IMR-90 (cell line): Measurements from ENCODE around the gene CLSTN1. TPM values are rescaled to one million over a fixed set of nuclear protein-coding genes. Genes with fewer than 3 reads are reported as not detected.

Experiments
- ATAC-seq: fragments of 200-7000 bp; cut with Tn5 transposase; 2 replicates; pipeline ENCODE4 v1.9.1; 2020; ENCODE audit warnings: low read depth, mild to moderate bottlenecking, moderate library complexity
- BruUV-seq: library from RNA; stranded (reverse); fragments of 400-500 nt; replicated peaks from 2 replicates; lab custom pipeline; 2021; lab: Mats Ljungman, UMichigan
- CTCF ChIA-PET: fragments of 300-600 bp; formaldehyde crosslinking; extraction: SDS; loops from one replicate; lab custom pipeline; 2021; ENCODE audit warnings: antibody characterized with exemption; lab: Yijun Ruan, JAX
- POLR2A ChIA-PET: fragments of 300-600 bp; sonication (Branson Sonifier 250); formaldehyde crosslinking; loops from one replicate; lab custom pipeline; 2022; ENCODE audit warnings: antibody characterized with exemption; ENCODE audit not compliant: unreplicated experiment; lab: Charles Lee
- DNase-seq: peaks from one replicate; pipeline ENCODE4 v3.0.0; 2013
- H2AFZ ChIP-seq: replicated peaks from 2 replicates; pipeline ENCODE3; 2013; ENCODE audit warnings: low read length, mild to moderate bottlenecking; ENCODE audit not compliant: poor library complexity
- H2AK5ac ChIP-seq: 2 replicates; pipeline ENCODE4 v1.6.1; 2013; ENCODE audit warnings: low read depth, low read length, inconsistent platforms
- H2AK9ac ChIP-seq: replicated peaks from 2 replicates; pipeline ENCODE3; 2013; ENCODE audit warnings: mild to moderate bottlenecking, low read depth, low read length, moderate library complexity; ENCODE audit not compliant: poor library complexity
- H2BK120ac ChIP-seq: 2 replicates; pipeline ENCODE4 v1.6.1; 2013; ENCODE audit warnings: low read depth, low read length, inconsistent platforms
- H2BK15ac ChIP-seq: 3 replicates; pipeline ENCODE4 v1.6.1; 2013; ENCODE audit warnings: low read depth, low read length, inconsistent platforms
- H2BK20ac ChIP-seq: 2 replicates; pipeline ENCODE4 v1.6.1; 2013; ENCODE audit warnings: low read depth, mild to moderate bottlenecking, inconsistent platforms, low read length, moderate library complexity
- H2BK5ac ChIP-seq: 2 replicates; pipeline ENCODE4 v1.6.1; 2013; ENCODE audit warnings: mild to moderate bottlenecking, low read depth, low read length, inconsistent platforms; ENCODE audit not compliant: poor library complexity, severe bottlenecking
- H3K14ac ChIP-seq: replicated peaks from 2 replicates; pipeline ENCODE4 v1.6.1; 2013; ENCODE audit warnings: low read depth, low read length, inconsistent platforms
- H3K18ac ChIP-seq: 2 replicates; pipeline ENCODE4 v1.6.1; 2013; ENCODE audit warnings: low read depth, low read length, control low read depth
- H3K23ac ChIP-seq: 2 replicates; pipeline ENCODE4 v1.6.1; 2013; ENCODE audit warnings: low read depth, low read length, inconsistent platforms
- H3K27ac ChIP-seq: 2 replicates; pipeline ENCODE4 v1.5.1; 2013; ENCODE audit warnings: mild to moderate bottlenecking, control low read depth, low read length; ENCODE audit not compliant: insufficient read depth
- H3K27me3 ChIP-seq: 2 replicates; pipeline ENCODE4 v1.6.1; 2013; ENCODE audit warnings: low read length; ENCODE audit not compliant: control insufficient read depth, insufficient read depth
- H3K36me3 ChIP-seq: 2 replicates; pipeline ENCODE4 v1.6.1; 2013; ENCODE audit warnings: low read length, mixed read lengths; ENCODE audit not compliant: control insufficient read depth, insufficient read depth
- H3K4ac ChIP-seq: 2 replicates; pipeline ENCODE4 v1.6.1; 2013; ENCODE audit warnings: low read depth, low read length, inconsistent platforms
- H3K4me1 ChIP-seq: 2 replicates; pipeline ENCODE4 v1.6.1; 2013; ENCODE audit warnings: low read length, mixed read lengths; ENCODE audit not compliant: control insufficient read depth, insufficient read depth
- H3K4me2 ChIP-seq: 2 replicates; pipeline ENCODE4 v1.6.1; 2013; ENCODE audit warnings: low read depth, mild to moderate bottlenecking, control low read depth, low read length, moderate library complexity
- H3K4me3 ChIP-seq: 2 replicates; pipeline ENCODE4 v1.5.1; 2013; ENCODE audit warnings: low read depth, mild to moderate bottlenecking, control low read depth, low read length, moderate library complexity; ENCODE audit not compliant: insufficient read depth
- H3K56ac ChIP-seq: 2 replicates; pipeline ENCODE4 v1.6.1; 2013; ENCODE audit warnings: low read length, inconsistent platforms; ENCODE audit not compliant: insufficient read depth; ENCODE audit errors: extremely low read depth
- H3K79me1 ChIP-seq, 2 experiments: 2 replicates each; pipeline ENCODE4 v1.6.1; 2013; ENCODE audit warnings: low read length in 2 of 2, inconsistent platforms in 1 of 2, low read depth in 1 of 2
- H3K9ac ChIP-seq: 2 replicates; pipeline ENCODE4 v1.6.1; 2013; ENCODE audit warnings: low read depth, low read length, control low read depth
- H3K9me1 ChIP-seq: 2 replicates; pipeline ENCODE4 v1.6.1; 2013; ENCODE audit warnings: low read length, inconsistent platforms; ENCODE audit not compliant: insufficient read depth
- H3K9me3 ChIP-seq: 2 replicates; pipeline ENCODE4 v1.6.1; 2013; ENCODE audit warnings: low read length; ENCODE audit not compliant: control insufficient read depth, insufficient read depth
- H4K20me1 ChIP-seq: 2 replicates; pipeline ENCODE4 v1.6.1; 2013; ENCODE audit warnings: low read length, inconsistent platforms; ENCODE audit not compliant: insufficient read depth
- H4K5ac ChIP-seq: 2 replicates; pipeline ENCODE4 v1.6.1; 2013; ENCODE audit warnings: mild to moderate bottlenecking, low read depth, low read length, control low read depth
- H4K8ac ChIP-seq, 2 experiments: 2 replicates each; pipeline ENCODE4 v1.6.1; 2013; ENCODE audit warnings: low read depth in 2 of 2, low read length in 2 of 2, control low read depth in 1 of 2, inconsistent platforms in 1 of 2
- H4K91ac ChIP-seq: 2 replicates; pipeline ENCODE4 v1.6.1; 2013; ENCODE audit warnings: low read depth, low read length, inconsistent platforms; ENCODE audit not compliant: insufficient read depth
- CEBPB ChIP-seq: IDR thresholded peaks from 2 replicates; pipeline ENCODE4 v1.6.1; 2012; ENCODE audit warnings: low read depth, low read length, improper control_type of control experiment
- CHD1 ChIP-seq: IDR thresholded peaks from 2 replicates; pipeline ENCODE4 v1.6.1; 2012; ENCODE audit warnings: low read depth, low read length, improper control_type of control experiment
- MXI1 ChIP-seq: IDR thresholded peaks from 2 replicates; pipeline ENCODE4 v1.6.1; 2012; ENCODE audit warnings: low read depth, mild to moderate bottlenecking, low read length, moderate library complexity, borderline replicate concordance
- NFE2L2 ChIP-seq: fragments of 150-350 bp; IDR thresholded peaks from 2 replicates; pipeline ENCODE4 v1.6.1; 2016; ENCODE audit warnings: low read depth, mild to moderate bottlenecking, low read length
- RAD21 ChIP-seq: IDR thresholded peaks from 2 replicates; pipeline ENCODE4 v1.6.1; 2012; ENCODE audit warnings: low read length, improper control_type of control experiment
- USF2 ChIP-seq: fragments of 150-350 bp; IDR thresholded peaks from 2 replicates; pipeline ENCODE4 v1.6.1; 2017; ENCODE audit warnings: mild to moderate bottlenecking, antibody characterized with exemption, low read length, low read depth
- WGBS, 2 experiments: methylation state at CpG; one replicate each; pipeline versions ENCODE4 v1.1.5 to v1.1.7; 2013; ENCODE audit warnings: missing lambda C conversion rate in 2 of 2; ENCODE audit not compliant: insufficient read length in 1 of 2; ENCODE audit errors: extremely low coverage in 2 of 2; 5-methylcytosine and 5-hydroxymethylcytosine counted together
- dilution Hi-C: fragments of 300-500 bp; cut with HindIII; formaldehyde crosslinking; loops from one replicate; pipeline ENCODE4 v1.14.3; 2018; ENCODE audit warnings: low sequenced_read_pairs; ENCODE audit not compliant: unreplicated experiment
- in situ Hi-C: fragments of 300-500 bp; cut with MboI; formaldehyde crosslinking; loops from 3 replicates; pipeline ENCODE4 v1.14.3; 2019; ENCODE audit warnings: low sequenced_read_pairs, inconsistent platforms, mixed read lengths
- intact Hi-C: fragments of 100-400 bp; cut with micrococcal nuclease; formaldehyde crosslinking; loops from 2 replicates; pipeline ENCODE4 v1.10.0; 2022
- polyA plus RNA-seq, 3 experiments: library from polyadenylated mRNA; depleted of rRNA; stranded (reverse); fragments of >200 nt; gene quantifications; 2 replicates each; pipeline ENCODE4 v1.2.3, GENCODE V29; 2012; ENCODE audit warnings: low replicate concordance in 1 of 3
- total RNA-seq: library from RNA; depleted of rRNA; stranded (reverse); fragments of >200 nt; gene quantifications from 2 replicates; pipeline ENCODE4 v1.2.3, GENCODE V29; 2012

CLSTN1 gene
- total and polyA plus RNA-seq, 2 of the 4 experiments (the other 2 are of a cell fraction), result 30.1 to 72.2 TPM

DNA sequence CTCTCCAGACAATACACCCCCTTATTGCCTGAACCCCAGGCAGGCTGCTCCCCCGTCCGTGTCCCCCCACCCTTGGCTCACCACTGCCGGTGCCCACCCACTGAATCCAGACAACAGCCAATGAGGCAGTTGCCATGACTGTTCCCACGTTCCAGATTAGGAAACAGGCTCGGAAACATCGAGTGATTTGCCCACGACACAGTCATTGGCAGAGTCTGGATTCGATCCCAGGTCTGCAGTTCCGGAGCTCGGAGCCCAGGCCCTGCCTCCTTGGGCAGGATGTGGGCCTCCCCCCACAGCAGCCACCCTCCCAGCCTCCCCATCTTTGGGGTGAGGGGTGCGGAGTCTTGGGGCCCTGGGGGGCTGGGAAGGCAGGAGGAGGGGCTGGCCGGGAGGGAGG lies 20.3 kb upstream of the CLSTN1 start:
- no peak overlapping the region for H2AK5ac ChIP-seq
- H2AFZ ChIP-seq, result no peak overlapping the region
- dilution Hi-C loops (no loop called here), in situ Hi-C loops (no loop called here), intact Hi-C loops (no loop called here)
- H3K56ac ChIP-seq, result no peak overlapping the region
- H3K36me3 ChIP-seq, result no peaks in the 10 kb centered on the region
- H2BK20ac ChIP-seq, result no peak overlapping the region
- H4K8ac ChIP-seq, result no peak overlapping the region
- no peaks in the 10 kb centered on the region for H3K9me1 ChIP-seq
- POLR2A ChIA-PET, result no interaction called here
- no peak overlapping the region for H3K4ac ChIP-seq
- H4K5ac ChIP-seq, result no peak overlapping the region
- no peak for TF ChIP-seq MXI1
- no peak for TF ChIP-seq USF2
- TF ChIP-seq CEBPB, result no peak
- TF ChIP-seq NFE2L2, result no peak
- TF ChIP-seq RAD21, result no peak
- no peak for TF ChIP-seq CHD1
- no peak overlapping the region for H2BK15ac ChIP-seq
- ATAC-seq, result no peak
- H2AK9ac ChIP-seq, result no peak overlapping the region
- no peaks in the 10 kb centered on the region; the same call in 1 of the 2 replicates for H3K27me3 ChIP-seq
- H3K4me3 ChIP-seq, result no peak overlapping the region
- peaks cover 2% of the 10 kb centered on the region; the same call in 1 of the 2 replicates for H3K4me1 ChIP-seq
- no peak overlapping the region for H4K91ac ChIP-seq
- H3K14ac ChIP-seq, result no peak overlapping the region
- no peaks in the 10 kb centered on the region for H4K20me1 ChIP-seq
- DNase-seq, result no peak
- H3K79me1 ChIP-seq, result no peaks in the 10 kb centered on the region
- no peak overlapping the region for H3K4me2 ChIP-seq
- WGBS, 2 experiments, result 63% methylated on average over 5 of the region's 12 CpGs; no CpG with 5 or more reads in 1 of the 2 experiments
- peaks cover 3% of the 10 kb centered on the region; the same call in 1 of the 2 replicates for H3K9me3 ChIP-seq
- BruUV-seq, result no TSS peak
- no peak overlapping the region for H3K23ac ChIP-seq
- no peak overlapping the region for H3K18ac ChIP-seq
- no peak overlapping the region for H3K27ac ChIP-seq
- H3K9ac ChIP-seq, result no peak overlapping the region
- H2BK120ac ChIP-seq, result no peak overlapping the region
- H2BK5ac ChIP-seq, result no peak overlapping the region
- CTCF ChIA-PET, result no interaction called here
